H1 (cell line): ENCODE data around the gene RHOXF2. TPM values are rescaled to one million over a fixed set of nuclear protein-coding genes. Genes with fewer than 3 reads are reported as not detected.

Experiments used
- CTCF ChIA-PET: fragments of 300-600 bp; sonication (Branson Sonifier 250); formaldehyde crosslinking; loops from one replicate; lab custom pipeline; 2021; ENCODE audit not compliant: partially characterized antibody; lab: Charles Lee
- POLR2A ChIA-PET: fragments of 300-600 bp; sonication (Branson Sonifier 250); formaldehyde crosslinking; loops from one replicate; lab custom pipeline; 2021; ENCODE audit warnings: inconsistent platforms; ENCODE audit not compliant: partially characterized antibody; lab: Charles Lee
- DNase-seq, 2 experiments: peaks; one replicate each; pipeline versions ENCODE4 v3.0.0 to v3.0.0-alpha.2; 2010 to 2022; ENCODE audit warnings: low spot score in 2 of 2, low read depth in 1 of 2, mixed read lengths in 1 of 2
- FAIRE-seq: peaks from 2 replicates; lab custom pipeline; 2011; peaks lifted over from hg19 to GRCh38; lab: Jason Lieb, UNC
- H2AFZ ChIP-seq: 2 replicates; pipeline ENCODE4 v1.8.1; 2012; ENCODE audit warnings: low read length, inconsistent platforms
- H2AK5ac ChIP-seq: 2 replicates; pipeline ENCODE4 v1.6.1; 2013; ENCODE audit warnings: low read depth, low read length
- H2BK120ac ChIP-seq: replicated peaks from 2 replicates; pipeline ENCODE3; 2013; ENCODE audit warnings: low read depth, low read length, inconsistent platforms
- H2BK12ac ChIP-seq: 2 replicates; pipeline ENCODE4 v1.6.1; 2013; ENCODE audit warnings: low read depth, low read length
- H2BK15ac ChIP-seq: 2 replicates; pipeline ENCODE4 v1.6.1; 2013; ENCODE audit warnings: low read length
- H2BK20ac ChIP-seq: 2 replicates; pipeline ENCODE4 v1.6.1; 2013; ENCODE audit warnings: low read length
- H2BK5ac ChIP-seq: 2 replicates; pipeline ENCODE4 v1.6.1; 2013; ENCODE audit warnings: low read depth, low read length
- H3K14ac ChIP-seq: 2 replicates; pipeline ENCODE4 v1.6.1; 2013; ENCODE audit warnings: inconsistent platforms; ENCODE audit not compliant: insufficient read length
- H3K18ac ChIP-seq: 2 replicates; pipeline ENCODE4 v1.6.1; 2013; ENCODE audit warnings: low read length; ENCODE audit errors: extremely low read depth
- H3K23ac ChIP-seq: 2 replicates; pipeline ENCODE4 v1.6.1; 2013; ENCODE audit warnings: inconsistent platforms; ENCODE audit not compliant: insufficient read length
- H3K23me2 ChIP-seq: 2 replicates; pipeline ENCODE4 v1.6.1; 2013; ENCODE audit warnings: low read depth, low read length
- H3K27ac ChIP-seq: 2 replicates; pipeline ENCODE4 v1.6.1; 2011; ENCODE audit warnings: low read depth, low read length, inconsistent platforms
- H3K27me3 ChIP-seq, 4 experiments: replicated peaks in 1 of 4; 1 replicate in 1 of 4; 2 replicates in 3 of 4; pipeline versions ENCODE4 v1.6.1 to v1.8.1; 2011 to 2013; ENCODE audit warnings: low read length in 3 of 4, mild to moderate bottlenecking in 3 of 4, inconsistent platforms in 2 of 4, mixed read lengths in 2 of 4, moderate library complexity in 1 of 4; ENCODE audit not compliant: control insufficient read depth in 3 of 4, insufficient read depth in 3 of 4; ENCODE audit errors: extremely low read depth in 1 of 4
- H3K36me3 ChIP-seq, 4 experiments: 2 replicates each; pipeline versions ENCODE4 v1.6.1 to v1.8.1; 2011 to 2013; ENCODE audit warnings: mild to moderate bottlenecking in 4 of 4, low read length in 3 of 4, moderate library complexity in 2 of 4, control low read depth in 1 of 4, inconsistent platforms in 1 of 4; ENCODE audit not compliant: insufficient read depth in 4 of 4, control insufficient read depth in 2 of 4
- H3K4ac ChIP-seq: replicated peaks from 2 replicates; pipeline ENCODE3; 2013; ENCODE audit warnings: low read length, low read depth, mixed read lengths, inconsistent platforms; ENCODE audit not compliant: insufficient read length
- H3K4me1 ChIP-seq, 4 experiments: replicated peaks in 1 of 4; 1 replicate in 1 of 4; 2 replicates in 3 of 4; pipeline versions ENCODE4 v1.6.1 to v1.8.1; 2011 to 2013; ENCODE audit warnings: low read length in 3 of 4, inconsistent platforms in 2 of 4, mixed read lengths in 1 of 4; ENCODE audit not compliant: insufficient read depth in 4 of 4, control insufficient read depth in 3 of 4
- H3K4me2 ChIP-seq, 2 experiments: 2 replicates each; pipeline versions ENCODE4 v1.6.1 to v1.8.1; 2011 to 2013; ENCODE audit warnings: low read depth in 2 of 2, low read length in 2 of 2, control low read depth in 1 of 2, inconsistent platforms in 1 of 2, mild to moderate bottlenecking in 1 of 2; ENCODE audit not compliant: insufficient read depth in 1 of 2
- H3K4me3 ChIP-seq, 4 experiments: fragments of 200-600, 300-600 bp in 1 of 4; sonication (generic), shearing (Covaris generic), sonication (Bioruptor Twin) in 1 of 4; 2 replicates each; pipeline versions ENCODE4 v1.5.1 to v1.8.1; 2011 to 2016; ENCODE audit warnings: low read length in 4 of 4, low read depth in 3 of 4, control low read depth in 2 of 4, inconsistent platforms in 2 of 4, mild to moderate bottlenecking in 2 of 4, mixed read lengths in 1 of 4, moderate library complexity in 1 of 4; ENCODE audit not compliant: insufficient read depth in 2 of 4; ENCODE audit errors: extremely low read depth in 1 of 4
- H3K56ac ChIP-seq: replicated peaks from 2 replicates; pipeline ENCODE3; 2013; ENCODE audit warnings: low read depth, mild to moderate bottlenecking, mixed read lengths, low read length, inconsistent platforms; ENCODE audit not compliant: insufficient read length
- H3K79me1 ChIP-seq: 2 replicates; pipeline ENCODE4 v1.6.1; 2013; ENCODE audit warnings: low read depth, low read length, control low read depth
- H3K79me2 ChIP-seq, 2 experiments: 2 replicates each; pipeline versions ENCODE4 v1.6.1 to v1.8.1; 2012 to 2013; ENCODE audit warnings: low read length in 2 of 2, mild to moderate bottlenecking in 2 of 2, inconsistent platforms in 1 of 2; ENCODE audit not compliant: insufficient read depth in 2 of 2, control insufficient read depth in 1 of 2
- H3K9ac ChIP-seq, 4 experiments: replicated peaks in 1 of 4; 1 replicate in 1 of 4; 2 replicates in 3 of 4; pipeline versions ENCODE4 v1.6.1 to v1.8.1; 2011 to 2013; ENCODE audit warnings: low read depth in 3 of 4, low read length in 3 of 4, control low read depth in 2 of 4, mild to moderate bottlenecking in 2 of 4, moderate library complexity in 2 of 4, inconsistent platforms in 1 of 4; ENCODE audit errors: extremely low read depth in 1 of 4
- H3K9me3 ChIP-seq, 2 experiments: 2 replicates each; pipeline versions ENCODE4 v1.6.1 to v1.8.1; 2012 to 2013; ENCODE audit warnings: mild to moderate bottlenecking in 2 of 2, moderate library complexity in 2 of 2, control low read depth in 1 of 2, inconsistent platforms in 1 of 2, low read depth in 1 of 2, low read length in 1 of 2, mixed read lengths in 1 of 2; ENCODE audit not compliant: insufficient read depth in 2 of 2
- H4K20me1 ChIP-seq, 2 experiments: replicated peaks in 1 of 2; 2 replicates each; pipeline versions ENCODE3 to v1.8.1; 2011 to 2013; ENCODE audit warnings: inconsistent platforms in 2 of 2, low read length in 2 of 2, mild to moderate bottlenecking in 1 of 2; ENCODE audit not compliant: insufficient read depth in 2 of 2, control insufficient read depth in 1 of 2
- H4K5ac ChIP-seq: 2 replicates; pipeline ENCODE4 v1.6.1; 2013; ENCODE audit warnings: low read length, low read depth, mixed read lengths, inconsistent platforms; ENCODE audit not compliant: insufficient read length
- H4K8ac ChIP-seq: 2 replicates; pipeline ENCODE4 v1.8.0; 2013; ENCODE audit warnings: mild to moderate bottlenecking, moderate library complexity, low read length, inconsistent platforms; ENCODE audit not compliant: insufficient read depth; ENCODE audit errors: extremely low read depth
- H4K91ac ChIP-seq: replicated peaks from 2 replicates; pipeline ENCODE3; 2013; ENCODE audit warnings: low read length, mixed read lengths, inconsistent platforms; ENCODE audit not compliant: insufficient read length
- CBX5 ChIP-seq: fragments of 300-800, 300-1000 bp; sonication (generic); IDR thresholded peaks from 2 replicates; pipeline ENCODE4 v1.7.1; 2016; ENCODE audit warnings: antibody characterized with exemption, low read length, low read depth
- CHD1 ChIP-seq: IDR thresholded peaks from 2 replicates; pipeline ENCODE4 v1.6.1; 2012; ENCODE audit warnings: low read depth, low read length, improper control_type of control experiment
- CTBP2 ChIP-seq: IDR thresholded peaks from 2 replicates; pipeline ENCODE4 v1.7.0; 2011; ENCODE audit warnings: borderline replicate concordance, mild to moderate bottlenecking, moderate library complexity, mixed read lengths, low read length; ENCODE audit not compliant: insufficient read depth, insufficient read length
- EGR1 ChIP-seq: IDR thresholded peaks from 2 replicates; pipeline ENCODE4 v1.6.1; 2011; ENCODE audit warnings: low read depth, low read length, borderline replicate concordance
- FOSL1 ChIP-seq: IDR thresholded peaks from 2 replicates; pipeline ENCODE4 v1.6.1; 2011; ENCODE audit warnings: mild to moderate bottlenecking, low read depth, low read length, moderate library complexity; ENCODE audit not compliant: insufficient read depth
- KDM1A ChIP-seq: fragments of 200-600, 300-600 bp; sonication (generic); IDR thresholded peaks from 2 replicates; pipeline ENCODE4 v1.7.1; 2016; ENCODE audit warnings: mild to moderate bottlenecking, low read length, borderline replicate concordance
- KDM4A ChIP-seq: IDR thresholded peaks from one replicate; pipeline ENCODE4 v1.7.1; 2012; ENCODE audit warnings: low read depth, mild to moderate bottlenecking, moderate library complexity, low read length, inconsistent platforms; ENCODE audit not compliant: severe bottlenecking
- MAFK ChIP-seq: IDR thresholded peaks from 2 replicates; pipeline ENCODE4 v1.6.1; 2012; ENCODE audit warnings: low read depth, mild to moderate bottlenecking, improper control_type of control experiment, low read length
- SIN3A ChIP-seq, 2 experiments: IDR thresholded peaks in 1 of 2; conservative IDR thresholded peaks in 1 of 2; 2 replicates each; pipeline ENCODE4 v1.6.1; 2011 to 2012; ENCODE audit warnings: low read length in 2 of 2, improper control_type of control experiment in 1 of 2, low read depth in 1 of 2, mild to moderate bottlenecking in 1 of 2
- SIRT6 ChIP-seq: IDR thresholded peaks from one replicate; pipeline ENCODE4 v1.7.1; 2012; ENCODE audit warnings: low read length, inconsistent platforms
- TBP ChIP-seq: IDR thresholded peaks from 2 replicates; pipeline ENCODE4 v1.6.1; 2011; ENCODE audit warnings: low read depth, low read length, improper control_type of control experiment
- TCF12 ChIP-seq: IDR thresholded peaks from 2 replicates; pipeline ENCODE4 v1.6.1; 2011; ENCODE audit warnings: low read depth, mild to moderate bottlenecking, low read length
- polyA plus RNA-seq, 7 experiments: library from polyadenylated mRNA; depleted of rRNA in 3 of 7; stranded (reverse) in 5 of 7; unstranded in 2 of 7; fragments of >200 nt in 5 of 7; fragments of 200-250 nt in 2 of 7; gene quantifications; 1 replicate in 5 of 7; 2 replicates in 1 of 7; 4 replicates in 1 of 7; pipeline versions ENCODE4 v1.2.1 to v1.2.3, GENCODE V29; 2011 to 2013; ENCODE audit warnings: missing spikeins in 2 of 7, mixed read lengths in 2 of 7
- total RNA-seq: library from RNA; stranded (reverse); fragmentation: NEBNext Ultra II Directional; extraction: Animal tissue kit (Norgen Biotek cat#: 25700); gene quantifications from 2 replicates; pipeline ENCODE4 v1.2.1, GENCODE V29; 2021

RHOXF2 gene
- total and polyA plus RNA-seq, 2 of the 8 experiments (the other 6 are each of a cell fraction or from before 2014, with no cell fraction given), result not detected

GRCh38 chrX:120111611-120112010 lies 46.8 kb upstream of the RHOXF2 start:
- FAIRE-seq (no peak), DNase-seq (no peak)
- no peaks in the 10 kb centered on the region for H3K36me3 ChIP-seq
- no peak overlapping the region for H4K91ac ChIP-seq
- H3K9me3 ChIP-seq, result no peaks in the 10 kb centered on the region
- H3K79me2 ChIP-seq, result no peaks in the 10 kb centered on the region
- H3K4me1 ChIP-seq, result no peaks in the 10 kb centered on the region
- no peak overlapping the region for H3K4me2 ChIP-seq
- H3K27ac ChIP-seq, result no peak overlapping the region
- no peak overlapping the region for H3K4ac ChIP-seq
- no peak overlapping the region for H3K14ac ChIP-seq
- no peaks in the 10 kb centered on the region for H3K27me3 ChIP-seq
- no peaks in the 10 kb centered on the region for H3K79me1 ChIP-seq
- H4K8ac ChIP-seq, result no peak overlapping the region
- POLR2A ChIA-PET, result no interaction called here
- H3K23ac ChIP-seq, result no peak overlapping the region
- no peak overlapping the region for H2BK12ac ChIP-seq
- H2AFZ ChIP-seq, result no peak overlapping the region
- H4K5ac ChIP-seq, result no peak overlapping the region
- H3K56ac ChIP-seq, result no peak overlapping the region
- H3K9ac ChIP-seq, result no peak overlapping the region
- H2BK20ac ChIP-seq, result no peak overlapping the region
- no peak overlapping the region for H2BK15ac ChIP-seq
- no peak overlapping the region for H2BK120ac ChIP-seq
- TF ChIP-seq FOSL1, result no peak
- no peak for TF ChIP-seq TBP
- TF ChIP-seq SIN3A (conservative IDR thresholded peaks at IDR 0.05 in 1 of 2, IDR thresholded peaks at IDR 0.05 in 1 of 2; ENCODE audit: low read depth in 1 of 2, low read length in 2 of 2), result no peak
- no peak for TF ChIP-seq MAFK
- no peak for TF ChIP-seq TCF12
- no peak for TF ChIP-seq CHD1
- no peak for TF ChIP-seq CBX5
- TF ChIP-seq SIRT6, result no peak
- TF ChIP-seq KDM4A, result no peak
- TF ChIP-seq KDM1A, result no peak
- no peak for TF ChIP-seq CTBP2
- TF ChIP-seq EGR1, result no peak
- no peak overlapping the region for H3K4me3 ChIP-seq
- H3K18ac ChIP-seq, result no peak overlapping the region
- H2BK5ac ChIP-seq, result no peak overlapping the region
- CTCF ChIA-PET, result no interaction called here
- H4K20me1 ChIP-seq, result no peaks in the 10 kb centered on the region
- H3K23me2 ChIP-seq, result no peaks in the 10 kb centered on the region
- no peak overlapping the region for H2AK5ac ChIP-seq
